ENCODE results near the gene SPATA12. TPM values are rescaled to one million over a fixed set of nuclear protein-coding genes. Genes with fewer than 3 reads are reported as not detected.

SPATA12 gene
- total and polyA plus RNA-seq, 3 donors from 2014 or later: 4.3 to 32.0 (median 10.2) TPM

DNA sequence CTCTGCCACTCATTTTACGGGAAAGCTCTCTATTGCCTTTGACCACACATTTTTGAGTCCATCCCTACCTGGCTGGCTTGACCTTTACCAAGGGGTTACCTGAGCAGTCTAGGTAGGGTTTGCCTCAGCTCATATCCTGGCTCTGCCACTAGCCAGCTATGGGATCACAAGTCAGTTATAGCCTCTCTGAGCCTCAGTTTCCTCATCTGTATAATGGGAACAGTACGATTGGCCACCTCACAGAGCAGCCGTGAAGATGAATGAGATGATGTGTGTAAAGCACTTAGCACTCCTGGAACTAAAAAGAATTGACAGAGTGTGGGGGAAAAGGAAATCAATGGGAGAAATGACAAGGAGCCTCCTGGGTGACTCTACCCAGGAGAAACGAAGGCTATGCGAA lies 28.0 kb downstream of the SPATA12 start:
- no peaks in the 10 kb centered on the region for H3K36me3 ChIP-seq (ENCODE audit: low read depth, missing control alignments)
- no peak for DNase-seq
- TF ChIP-seq, protein P1, sequence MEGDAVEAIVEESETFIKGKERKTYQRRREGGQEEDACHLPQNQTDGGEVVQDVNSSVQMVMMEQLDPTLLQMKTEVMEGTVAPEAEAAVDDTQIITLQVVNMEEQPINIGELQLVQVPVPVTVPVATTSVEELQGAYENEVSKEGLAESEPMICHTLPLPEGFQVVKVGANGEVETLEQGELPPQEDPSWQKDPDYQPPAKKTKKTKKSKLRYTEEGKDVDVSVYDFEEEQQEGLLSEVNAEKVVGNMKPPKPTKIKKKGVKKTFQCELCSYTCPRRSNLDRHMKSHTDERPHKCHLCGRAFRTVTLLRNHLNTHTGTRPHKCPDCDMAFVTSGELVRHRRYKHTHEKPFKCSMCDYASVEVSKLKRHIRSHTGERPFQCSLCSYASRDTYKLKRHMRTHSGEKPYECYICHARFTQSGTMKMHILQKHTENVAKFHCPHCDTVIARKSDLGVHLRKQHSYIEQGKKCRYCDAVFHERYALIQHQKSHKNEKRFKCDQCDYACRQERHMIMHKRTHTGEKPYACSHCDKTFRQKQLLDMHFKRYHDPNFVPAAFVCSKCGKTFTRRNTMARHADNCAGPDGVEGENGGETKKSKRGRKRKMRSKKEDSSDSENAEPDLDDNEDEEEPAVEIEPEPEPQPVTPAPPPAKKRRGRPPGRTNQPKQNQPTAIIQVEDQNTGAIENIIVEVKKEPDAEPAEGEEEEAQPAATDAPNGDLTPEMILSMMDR (IDR thresholded peaks at IDR 0.05): no peak
- TF ChIP-seq POLR2A (IDR thresholded peaks at IDR 0.05): no peak
- no peak overlapping the region for H3K27ac ChIP-seq
- H3K27me3 ChIP-seq: no peaks in the 10 kb centered on the region
- no peak overlapping the region for H3K4me3 ChIP-seq
- 86 to 93% methylated on average over 5 of the region's 5 CpGs for WGBS, 2 donors
- intact Hi-C loops (cut with DNase I; ENCODE audit: low total_unique reads): no loop called here
- no peaks in the 10 kb centered on the region for H3K9me3 ChIP-seq
- H3K4me1 ChIP-seq: peaks cover 17% of the 10 kb centered on the region

DNA sequence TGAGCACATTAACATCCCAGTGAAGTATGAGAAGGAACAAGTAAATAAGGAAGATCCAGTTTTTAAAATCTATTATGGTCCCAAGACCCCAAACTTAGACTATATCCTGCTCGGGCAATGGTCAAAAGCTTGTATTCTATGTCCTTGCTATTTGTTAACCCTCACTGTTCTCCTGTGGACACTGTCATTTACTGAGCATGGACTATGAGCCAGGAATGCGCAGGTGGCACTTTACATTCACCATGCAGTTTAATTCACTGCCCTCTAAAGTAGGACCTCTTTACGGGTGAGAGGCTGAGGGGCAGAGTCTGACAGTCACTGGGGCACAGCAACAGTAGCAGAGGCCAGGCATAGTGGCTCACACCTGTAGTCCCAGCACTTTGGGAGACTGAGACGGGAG lies 28.6 kb downstream of the SPATA12 start:
- Histone ChIP-seq H3K4me3 (no peak overlapping the region), H3K4me1 (peaks cover 17% of the 10 kb centered on the region), H3K27ac (no peak overlapping the region), H3K9me3 (no peaks in the 10 kb centered on the region), H3K36me3 (ENCODE audit: low read depth, missing control alignments) (no peaks in the 10 kb centered on the region), H3K27me3 (no peaks in the 10 kb centered on the region)
- 93 to 96% methylated on average over 3 to 4 of the region's 4 CpGs for WGBS, 2 donors
- intact Hi-C loops (cut with DNase I; ENCODE audit: low total_unique reads): no loop called here
- no peak for DNase-seq
- TF ChIP-seq, protein P1 (IDR thresholded peaks at IDR 0.05): no peak
- no peak for TF ChIP-seq POLR2A (IDR thresholded peaks at IDR 0.05)

DNA sequence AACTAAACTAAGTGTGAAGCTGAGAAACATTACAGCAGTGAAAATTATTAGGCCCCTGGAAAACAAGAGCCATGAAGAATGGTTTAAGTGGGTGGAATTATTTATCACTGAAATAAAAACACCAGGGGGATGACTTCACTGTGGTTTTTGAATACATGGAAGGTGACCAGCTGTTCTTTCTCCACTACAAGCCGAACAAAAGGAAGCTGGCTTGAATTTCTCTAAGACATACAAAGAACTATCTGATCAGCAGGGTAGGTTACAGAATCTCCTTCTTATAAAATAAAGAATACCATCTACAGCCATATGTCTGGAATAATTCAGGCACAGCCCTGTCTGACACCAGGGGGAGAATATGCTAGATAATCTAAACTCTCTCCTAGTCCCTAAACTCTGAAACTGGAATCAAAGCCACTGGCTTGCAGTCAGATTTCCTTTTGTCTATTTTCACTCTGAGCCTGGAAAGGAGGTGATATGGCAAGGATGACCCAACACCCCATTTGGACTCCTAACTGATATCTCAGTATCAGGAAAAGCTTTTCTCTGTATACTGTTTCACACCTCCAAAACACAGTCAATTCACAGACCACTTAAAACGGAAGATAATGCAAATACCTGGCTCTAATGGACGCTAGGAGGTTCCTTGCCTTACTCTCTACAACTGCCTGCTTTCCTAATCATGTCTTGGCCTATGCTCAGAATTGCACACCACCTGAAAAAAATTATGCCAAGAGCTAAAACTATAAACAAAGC lies 31.2 kb downstream of the SPATA12 start:
- H3K27me3 ChIP-seq: no peaks in the 10 kb centered on the region
- no peak for DNase-seq
- 74 to 80% methylated on average over 3 of the region's 3 CpGs for WGBS, 2 donors
- no peak for TF ChIP-seq POLR2A (IDR thresholded peaks at IDR 0.05)
- H3K4me3 ChIP-seq: no peak overlapping the region
- intact Hi-C loops (cut with DNase I; ENCODE audit: low total_unique reads): no loop called here
- no peaks in the 10 kb centered on the region for H3K9me3 ChIP-seq
- no peaks in the 10 kb centered on the region for H3K36me3 ChIP-seq (ENCODE audit: low read depth, missing control alignments)
- H3K4me1 ChIP-seq: peaks cover 3% of the 10 kb centered on the region
- no peak overlapping the region for H3K27ac ChIP-seq

DNA sequence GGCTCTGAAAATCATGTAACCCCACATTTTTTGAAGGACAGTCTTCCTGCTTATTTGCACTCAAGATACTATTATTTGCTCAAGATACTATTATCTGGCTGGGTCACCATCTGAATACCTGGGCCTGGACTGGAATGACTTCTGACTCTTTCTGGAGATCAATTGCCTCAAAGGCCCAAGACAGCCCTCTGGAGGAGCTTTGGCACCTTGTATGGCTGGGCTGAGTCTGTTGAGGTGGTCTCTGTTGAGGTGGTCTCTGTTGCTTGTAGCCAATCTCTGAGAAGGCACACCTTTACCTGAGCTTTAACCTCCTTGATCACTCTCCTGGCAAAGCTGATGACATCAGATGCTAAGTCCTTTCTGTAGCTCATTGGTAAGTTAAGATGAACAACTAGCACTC lies 33.0 kb downstream of the SPATA12 start:
- TF ChIP-seq, protein P1 (IDR thresholded peaks at IDR 0.05): no peak
- no peak for TF ChIP-seq POLR2A (IDR thresholded peaks at IDR 0.05)
- H3K27me3 ChIP-seq: no peaks in the 10 kb centered on the region
- H3K4me1 ChIP-seq: no peaks in the 10 kb centered on the region
- H3K9me3 ChIP-seq: no peaks in the 10 kb centered on the region
- H3K36me3 ChIP-seq (ENCODE audit: low read depth, missing control alignments): no peaks in the 10 kb centered on the region
- intact Hi-C loops (cut with DNase I; ENCODE audit: low total_unique reads): no loop called here
- H3K4me3 ChIP-seq: no peak overlapping the region
- DNase-seq: no peak
- peak overlapping the region in 1 of 2 donors; percentile 58 for H3K27ac ChIP-seq

DNA sequence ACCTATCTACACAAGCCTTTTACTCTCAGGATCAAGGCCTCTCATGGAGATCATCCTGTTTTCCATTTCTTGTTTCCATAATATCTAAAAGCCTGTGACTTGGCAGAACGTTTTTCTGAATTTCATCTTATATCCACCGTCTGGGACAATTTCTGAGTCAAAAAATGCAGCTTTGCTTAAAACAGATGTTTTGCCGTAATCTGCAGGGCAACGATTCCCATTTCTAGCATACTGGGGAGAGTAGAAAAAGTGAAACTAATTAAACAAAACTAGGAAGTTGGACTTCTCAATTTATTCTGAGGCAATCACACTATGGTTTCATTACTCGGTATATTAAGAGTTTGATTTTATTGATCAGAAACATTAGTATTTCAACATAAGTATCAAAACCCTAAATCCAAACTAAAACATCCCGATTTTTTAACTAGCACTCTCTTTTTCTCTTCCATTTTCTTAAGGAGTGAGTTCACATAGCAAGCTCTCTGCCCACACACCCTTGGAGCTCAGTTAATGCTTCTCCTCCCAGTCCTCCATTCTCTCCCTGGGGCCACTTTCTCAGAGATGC lies 33.6 kb downstream of the SPATA12 start:
- H3K27ac ChIP-seq: peak overlapping the region in 1 of 2 donors; percentile 58
- intact Hi-C loops (cut with DNase I; ENCODE audit: low total_unique reads): no loop called here
- no peaks in the 10 kb centered on the region for H3K27me3 ChIP-seq
- no peak for DNase-seq
- no peak overlapping the region for H3K4me3 ChIP-seq
- WGBS, 2 donors: 44 to 54% methylated on average over 6 of the region's 6 CpGs
- H3K36me3 ChIP-seq (ENCODE audit: low read depth, missing control alignments): no peaks in the 10 kb centered on the region
- no peaks in the 10 kb centered on the region for H3K9me3 ChIP-seq
- TF ChIP-seq, protein P1 (IDR thresholded peaks at IDR 0.05): no peak
- TF ChIP-seq POLR2A (IDR thresholded peaks at IDR 0.05): no peak
- no peaks in the 10 kb centered on the region for H3K4me1 ChIP-seq

All from testis (tissue), 3 donors.